Suprapubic skin (tissue), 4 donors: Measurements from ENCODE around the gene RHBDL2. TPM values are rescaled to one million over a fixed set of nuclear protein-coding genes. Genes with fewer than 3 reads are reported as not detected.

Source experiments
- DNase-seq, 2 donors: peaks; one replicate each; pipeline ENCODE4 v3.0.0-alpha.2; 2019; ENCODE audit warnings: low spot score in 2 of 2
- H3K27ac ChIP-seq: fragments of 200-600 bp; sonication (generic); one replicate; pipeline ENCODE4 v1.5.1; 2019
- H3K27me3 ChIP-seq: fragments of 200-600 bp; sonication (generic); one replicate; pipeline ENCODE4 v1.5.1; 2019
- H3K36me3 ChIP-seq: fragments of 200-600 bp; sonication (generic); one replicate; pipeline ENCODE4 v1.5.1; 2019
- H3K4me1 ChIP-seq: fragments of 200-600 bp; sonication (generic); one replicate; pipeline ENCODE4 v1.5.1; 2019
- H3K4me3 ChIP-seq: fragments of 200-600 bp; sonication (generic); one replicate; pipeline ENCODE4 v1.5.1; 2019; ENCODE audit warnings: mild to moderate bottlenecking
- H3K9me3 ChIP-seq: fragments of 200-600 bp; sonication (generic); one replicate; pipeline ENCODE4 v1.5.1; 2019
- EP300 ChIP-seq: sonication (generic); formaldehyde crosslinking; IDR thresholded peaks from one replicate; pipeline ENCODE4 v1.6.1; 2017; ENCODE audit warnings: antibody characterized with exemption
- POLR2A ChIP-seq, 2 donors: fragments of 450-650 bp; IDR thresholded peaks; one replicate each; pipeline ENCODE4 v1.6.1; 2017; ENCODE audit warnings: antibody characterized with exemption in 2 of 2, mild to moderate bottlenecking in 2 of 2, moderate library complexity in 2 of 2
- POLR2AphosphoS5 ChIP-seq, 3 donors: sonication (generic); formaldehyde crosslinking; IDR thresholded peaks; one replicate each; pipeline ENCODE4 v1.6.1; 2017; ENCODE audit warnings: antibody characterized with exemption in 3 of 3
- WGBS: methylation state at CpG from one replicate; pipeline ENCODE4 v1.1.5; 2018; 5-methylcytosine and 5-hydroxymethylcytosine counted together
- total RNA-seq, 4 donors: library from RNA; depleted of rRNA; stranded (reverse); fragments of >200 nt; gene quantifications; one replicate each; pipeline ENCODE4 v1.1.0, GENCODE V29; 2016
- TF ChIP-seq, protein P1 (sequence below), 2 donors: fragments of 200-600 bp in 1 of 2; fragments of 450-650 bp in 1 of 2; sonication (generic) in 1 of 2; IDR thresholded peaks; one replicate each; pipeline ENCODE4 v1.5.1; 2016 to 2019; ENCODE audit warnings: antibody characterized with exemption in 2 of 2, mild to moderate bottlenecking in 1 of 2, moderate library complexity in 1 of 2

RHBDL2 gene
- total RNA-seq, 4 donors from 2014 or later: 5.9 to 26.6 (median 10.8) TPM

DNA sequence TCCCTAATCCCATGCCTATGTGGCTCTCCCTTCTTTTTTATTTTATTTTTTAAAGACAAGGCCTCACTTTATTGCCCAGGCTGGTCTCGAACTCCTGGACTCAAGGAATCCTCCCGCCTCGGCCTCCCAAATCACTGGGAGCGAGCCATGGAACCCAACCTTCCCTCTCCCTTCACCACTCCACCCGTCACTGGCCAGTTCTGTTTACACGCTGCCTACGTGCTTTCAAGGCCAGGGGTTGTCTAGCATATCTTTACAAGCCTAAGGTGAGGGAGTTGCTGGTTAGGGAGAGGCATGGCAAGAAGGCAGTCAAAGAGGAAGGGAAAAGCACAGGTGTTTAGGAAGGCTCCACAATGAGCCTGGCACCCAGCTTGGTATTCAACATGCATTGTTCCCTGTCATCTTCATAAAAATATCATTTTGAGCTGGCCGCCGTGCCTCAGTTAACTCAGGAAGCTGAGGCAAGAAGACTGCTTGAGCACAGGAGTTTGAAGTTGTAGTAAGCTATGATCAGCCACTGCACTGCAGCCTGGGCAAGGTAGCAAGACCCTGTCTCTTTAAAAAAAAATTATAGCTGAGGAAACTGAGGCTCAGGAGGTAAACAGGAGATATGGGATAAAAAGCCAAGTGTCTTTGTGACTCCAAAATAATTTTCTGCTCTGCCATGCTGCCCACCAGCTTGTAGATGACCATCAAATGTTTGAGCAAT, 1.1 kb downstream of the RHBDL2 start:
- Histone ChIP-seq H3K27ac (no peak overlapping the region), H3K4me3 (no peak overlapping the region), H3K36me3 (no peaks in the 10 kb centered on the region), H3K9me3 (no peaks in the 10 kb centered on the region), H3K4me1 (peaks cover 19% of the 10 kb centered on the region), H3K27me3 (no peaks in the 10 kb centered on the region)
- TF ChIP-seq POLR2AphosphoS5 (IDR thresholded peaks at IDR 0.05) (no peak), POLR2A (IDR thresholded peaks at IDR 0.05) (no peak), EP300 (no peak)
- TF ChIP-seq, protein P1, sequence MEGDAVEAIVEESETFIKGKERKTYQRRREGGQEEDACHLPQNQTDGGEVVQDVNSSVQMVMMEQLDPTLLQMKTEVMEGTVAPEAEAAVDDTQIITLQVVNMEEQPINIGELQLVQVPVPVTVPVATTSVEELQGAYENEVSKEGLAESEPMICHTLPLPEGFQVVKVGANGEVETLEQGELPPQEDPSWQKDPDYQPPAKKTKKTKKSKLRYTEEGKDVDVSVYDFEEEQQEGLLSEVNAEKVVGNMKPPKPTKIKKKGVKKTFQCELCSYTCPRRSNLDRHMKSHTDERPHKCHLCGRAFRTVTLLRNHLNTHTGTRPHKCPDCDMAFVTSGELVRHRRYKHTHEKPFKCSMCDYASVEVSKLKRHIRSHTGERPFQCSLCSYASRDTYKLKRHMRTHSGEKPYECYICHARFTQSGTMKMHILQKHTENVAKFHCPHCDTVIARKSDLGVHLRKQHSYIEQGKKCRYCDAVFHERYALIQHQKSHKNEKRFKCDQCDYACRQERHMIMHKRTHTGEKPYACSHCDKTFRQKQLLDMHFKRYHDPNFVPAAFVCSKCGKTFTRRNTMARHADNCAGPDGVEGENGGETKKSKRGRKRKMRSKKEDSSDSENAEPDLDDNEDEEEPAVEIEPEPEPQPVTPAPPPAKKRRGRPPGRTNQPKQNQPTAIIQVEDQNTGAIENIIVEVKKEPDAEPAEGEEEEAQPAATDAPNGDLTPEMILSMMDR (IDR thresholded peaks at IDR 0.05): no peak
- WGBS: 80% methylated on average over 9 of the region's 9 CpGs
- no peak for DNase-seq

DNA sequence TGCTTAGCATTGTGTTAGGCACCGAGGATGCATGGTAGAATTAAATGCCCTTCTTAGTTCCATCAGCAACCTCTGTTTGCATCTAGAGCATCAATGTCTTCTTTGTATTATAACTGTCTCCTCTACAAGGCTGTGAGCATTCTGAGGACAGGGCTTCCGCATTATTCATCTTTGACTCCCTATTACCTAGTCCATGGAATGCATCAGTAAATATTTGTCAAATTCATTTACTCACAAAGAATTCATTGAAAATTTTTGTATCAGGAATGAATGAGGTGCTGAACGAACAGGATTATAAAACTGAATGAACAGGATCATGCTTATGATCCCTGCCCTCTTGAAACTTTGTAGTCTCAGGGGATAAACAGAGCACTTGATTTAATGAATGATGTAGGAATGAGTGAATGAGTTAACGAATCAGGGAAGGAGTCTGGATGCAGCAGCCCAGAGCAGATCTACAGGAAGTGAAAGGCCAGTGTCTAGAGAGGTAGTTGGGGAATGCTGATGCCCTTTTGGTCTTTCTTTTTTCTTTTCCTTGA, 2.8 kb downstream of the RHBDL2 start:
- H3K4me1 ChIP-seq: peaks cover 19% of the 10 kb centered on the region
- H3K27me3 ChIP-seq: no peaks in the 10 kb centered on the region
- no peaks in the 10 kb centered on the region for H3K36me3 ChIP-seq
- H3K9me3 ChIP-seq: no peaks in the 10 kb centered on the region
- no peak for DNase-seq
- 58% methylated on average over 4 of the region's 4 CpGs for WGBS
- TF ChIP-seq, protein P1 (IDR thresholded peaks at IDR 0.05): no peak
- no peak for TF ChIP-seq POLR2A (IDR thresholded peaks at IDR 0.05)
- TF ChIP-seq POLR2AphosphoS5 (IDR thresholded peaks at IDR 0.05): no peak
- no peak for TF ChIP-seq EP300
- H3K4me3 ChIP-seq: no peak overlapping the region
- no peak overlapping the region for H3K27ac ChIP-seq

DNA sequence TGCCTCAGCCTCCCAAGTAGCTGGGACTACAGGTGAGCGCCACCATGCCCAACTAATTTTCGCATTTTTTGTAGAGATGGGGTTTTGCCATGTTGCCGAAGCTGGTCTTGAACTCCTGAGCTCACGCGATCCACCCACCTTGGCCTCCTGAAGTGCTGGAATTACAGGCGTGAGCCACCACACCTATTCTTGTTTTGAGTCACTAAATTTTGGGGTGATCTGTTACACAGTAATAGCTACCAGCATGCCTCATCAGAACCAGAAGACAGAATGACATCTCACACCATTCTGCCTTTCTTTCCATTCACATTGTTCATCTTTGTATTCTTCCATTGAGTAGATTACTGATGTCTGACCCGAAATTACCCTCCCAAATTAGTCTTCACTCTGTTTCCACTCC, 9.1 kb downstream of the RHBDL2 start:
- Histone ChIP-seq H3K9me3 (no peaks in the 10 kb centered on the region), H3K36me3 (no peaks in the 10 kb centered on the region), H3K4me1 (no peaks in the 10 kb centered on the region), H3K27me3 (no peaks in the 10 kb centered on the region), H3K27ac (no peak overlapping the region), H3K4me3 (no peak overlapping the region)
- TF ChIP-seq POLR2A (IDR thresholded peaks at IDR 0.05): no peak
- TF ChIP-seq, protein P1 (IDR thresholded peaks at IDR 0.05): no peak
- TF ChIP-seq POLR2AphosphoS5 (IDR thresholded peaks at IDR 0.05): no peak
- no peak for TF ChIP-seq EP300
- WGBS: 85% methylated on average over 7 of the region's 7 CpGs
- no peak for DNase-seq

DNA sequence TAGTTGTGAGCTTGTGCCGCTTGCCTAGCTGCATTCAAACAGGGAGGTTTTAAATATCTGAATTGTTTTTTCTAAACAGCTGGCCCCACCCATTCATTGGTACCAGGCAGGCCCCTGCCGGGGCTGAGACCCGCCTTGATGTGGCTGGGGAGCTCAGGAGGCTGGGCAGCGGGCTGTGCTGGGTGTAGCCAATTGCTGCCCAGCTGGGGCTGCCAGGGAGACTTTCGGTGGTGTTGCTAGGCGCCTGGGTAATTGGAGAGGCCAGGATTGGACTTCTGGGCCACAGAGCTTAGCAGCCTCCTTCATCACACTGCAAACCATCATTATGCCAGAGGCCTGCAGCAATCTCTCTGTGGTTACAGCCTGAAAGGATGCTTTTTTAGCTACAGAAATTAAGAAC, 12.2 kb downstream of the RHBDL2 start:
- Histone ChIP-seq H3K4me3 (no peak overlapping the region), H3K4me1 (no peaks in the 10 kb centered on the region), H3K9me3 (no peaks in the 10 kb centered on the region), H3K27me3 (no peaks in the 10 kb centered on the region), H3K36me3 (no peaks in the 10 kb centered on the region), H3K27ac (no peak overlapping the region)
- 68% methylated on average over 6 of the region's 6 CpGs for WGBS
- TF ChIP-seq, protein P1 (IDR thresholded peaks at IDR 0.05): no peak
- TF ChIP-seq EP300 (no peak), POLR2A (IDR thresholded peaks at IDR 0.05) (no peak), POLR2AphosphoS5 (IDR thresholded peaks at IDR 0.05) (no peak)
- DNase-seq: no peak

DNA sequence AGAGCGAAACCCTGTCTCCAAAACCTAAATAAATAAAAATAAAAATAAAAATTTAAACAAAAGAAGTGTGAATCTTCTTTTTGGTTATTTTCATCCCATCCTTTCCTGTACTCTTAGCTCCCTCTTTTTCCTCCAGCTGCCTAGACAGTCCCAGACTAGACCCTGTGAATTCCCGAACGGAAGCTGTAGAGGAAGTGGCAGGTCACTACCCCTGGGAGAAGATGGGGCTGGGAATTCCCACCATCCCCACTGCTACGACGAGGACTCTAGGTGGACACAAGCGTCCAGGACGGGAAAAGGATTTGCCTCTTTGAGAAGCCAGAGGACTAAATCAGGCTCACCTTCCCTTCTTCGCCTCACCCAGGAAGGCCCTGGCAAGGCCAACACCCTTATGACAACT, 12.6 kb downstream of the RHBDL2 start:
- no peaks in the 10 kb centered on the region for H3K9me3 ChIP-seq
- H3K27ac ChIP-seq: no peak overlapping the region
- 79% methylated on average over 8 of the region's 8 CpGs for WGBS
- no peaks in the 10 kb centered on the region for H3K36me3 ChIP-seq
- no peak for DNase-seq
- TF ChIP-seq POLR2AphosphoS5 (IDR thresholded peaks at IDR 0.05): no peak
- no peak for TF ChIP-seq EP300
- TF ChIP-seq, protein P1 (IDR thresholded peaks at IDR 0.05): no peak
- no peak for TF ChIP-seq POLR2A (IDR thresholded peaks at IDR 0.05)
- H3K4me3 ChIP-seq: no peak overlapping the region
- H3K27me3 ChIP-seq: no peaks in the 10 kb centered on the region
- H3K4me1 ChIP-seq: no peaks in the 10 kb centered on the region
